Muscle layer of colon (tissue), 2 donors: ENCODE data around the gene PREX1.

Experiments
- H3K27ac ChIP-seq: one replicate; pipeline ENCODE4 v1.7.0; 2013; ENCODE audit warnings: low read depth, mild to moderate bottlenecking, low read length, moderate library complexity
- H3K27me3 ChIP-seq, 2 donors: one replicate each; pipeline ENCODE4 v1.7.0; 2013; ENCODE audit warnings: low read length in 2 of 2, mild to moderate bottlenecking in 2 of 2; ENCODE audit not compliant: insufficient read depth in 2 of 2, control insufficient read depth in 1 of 2
- H3K36me3 ChIP-seq: one replicate; pipeline ENCODE4 v1.7.0; 2013; ENCODE audit warnings: mild to moderate bottlenecking, low read length; ENCODE audit not compliant: insufficient read depth
- H3K4me1 ChIP-seq: one replicate; pipeline ENCODE4 v1.7.0; 2013; ENCODE audit warnings: mild to moderate bottlenecking, low read length; ENCODE audit not compliant: insufficient read depth
- H3K4me3 ChIP-seq, 2 donors: one replicate each; pipeline ENCODE4 v1.7.0; 2013; ENCODE audit warnings: low read length in 2 of 2, low read depth in 1 of 2, mild to moderate bottlenecking in 1 of 2, moderate library complexity in 1 of 2
- H3K9ac ChIP-seq: one replicate; pipeline ENCODE4 v1.7.0; 2013; ENCODE audit warnings: low read length
- H3K9me3 ChIP-seq: one replicate; pipeline ENCODE4 v1.7.0; 2013; ENCODE audit warnings: mild to moderate bottlenecking, low read length
- donor health status: abdominal sarcoma.
- donor health status: Adenocarcinoma of cecum.

PREX1 gene

GRCh38 chr20:48672324-48672723 lies 155.5 kb downstream of the PREX1 start:
- Histone ChIP-seq H3K27ac (no peak overlapping the region), H3K9me3 (no peaks in the 10 kb centered on the region), H3K27me3 (no peaks in the 10 kb centered on the region), H3K4me3 (no peak overlapping the region), H3K36me3 (no peaks in the 10 kb centered on the region), H3K9ac (no peak overlapping the region), H3K4me1 (no peaks in the 10 kb centered on the region)

- no peaks in the 10 kb centered on the region for H3K9me3 ChIP-seq
- no peaks in the 10 kb centered on the region for H3K4me1 ChIP-seq
- no peak overlapping the region for H3K27ac ChIP-seq
- H3K9ac ChIP-seq, result no peak overlapping the region
- no peaks in the 10 kb centered on the region for H3K27me3 ChIP-seq
- no peaks in the 10 kb centered on the region for H3K36me3 ChIP-seq
- H3K4me3 ChIP-seq, result no peak overlapping the region
Measured at GRCh38 chr20:48671141-48671540, 156.7 kb downstream of the PREX1 start.

DNA sequence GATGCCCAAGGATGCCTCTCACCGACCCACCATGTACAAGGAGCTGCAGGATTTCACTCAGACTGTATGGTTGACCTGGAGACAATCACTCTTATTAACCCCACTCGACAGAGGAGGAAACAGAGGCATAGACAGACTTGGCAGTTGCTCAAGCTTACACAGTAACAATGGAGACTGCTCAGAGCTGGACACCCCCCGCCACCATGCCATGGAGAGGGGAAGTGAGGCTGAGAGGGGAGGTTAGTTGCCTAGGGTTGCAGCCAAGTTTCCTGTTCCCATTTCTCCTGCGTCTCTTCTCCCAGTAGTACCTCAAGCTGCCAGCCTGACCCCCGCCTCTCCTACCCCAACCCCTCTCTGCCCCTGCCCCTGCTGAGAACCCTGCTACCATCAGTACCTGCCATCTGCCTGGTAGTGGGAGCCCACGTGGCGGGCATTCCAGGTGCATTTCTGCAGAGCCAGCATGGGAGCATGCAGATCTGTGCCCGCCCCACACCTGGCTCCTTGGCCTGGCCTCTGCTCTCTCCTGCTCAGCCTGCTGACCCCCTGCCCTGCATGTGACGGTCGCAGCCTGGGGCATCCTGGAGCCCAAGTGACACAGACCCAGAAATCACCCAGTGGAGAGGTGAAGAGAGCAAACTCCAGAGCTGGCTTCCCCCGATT lies 157.7 kb downstream of the PREX1 start:
- Histone ChIP-seq H3K4me3 (no peak overlapping the region), H3K9ac (no peak overlapping the region), H3K4me1 (no peaks in the 10 kb centered on the region), H3K36me3 (no peaks in the 10 kb centered on the region), H3K27ac (no peak overlapping the region), H3K9me3 (no peaks in the 10 kb centered on the region), H3K27me3 (no peaks in the 10 kb centered on the region)

DNA sequence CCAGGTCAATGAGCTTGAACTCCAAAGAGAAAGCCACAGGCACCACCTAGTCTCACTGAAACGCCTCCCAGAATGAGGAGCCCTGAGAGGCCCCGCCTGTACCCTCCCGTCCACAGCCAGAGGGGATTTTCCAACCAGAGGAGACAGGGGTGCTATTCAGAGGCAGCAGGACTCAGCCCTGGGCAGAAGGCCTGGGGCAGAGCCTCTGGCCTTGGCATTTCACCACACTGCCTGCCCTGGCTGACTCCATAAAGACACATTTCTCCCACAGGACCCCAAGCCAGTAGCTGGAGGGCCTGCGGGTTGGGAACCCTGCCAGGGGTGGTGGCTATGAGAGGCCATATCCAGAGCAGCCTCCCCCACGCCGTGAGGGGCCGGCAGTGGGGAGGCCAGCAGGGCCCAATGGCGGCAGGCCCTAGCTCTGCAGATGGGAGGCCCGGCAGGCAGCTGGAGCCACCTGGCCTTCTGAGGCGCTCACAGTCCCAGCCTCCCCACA lies 159.3 kb downstream of the PREX1 start:
- H3K27me3 ChIP-seq, result no peaks in the 10 kb centered on the region
- H3K9ac ChIP-seq, result no peak overlapping the region
- H3K4me1 ChIP-seq, result no peaks in the 10 kb centered on the region
- H3K9me3 ChIP-seq, result no peaks in the 10 kb centered on the region
- H3K36me3 ChIP-seq, result no peaks in the 10 kb centered on the region
- H3K27ac ChIP-seq, result no peak overlapping the region
- H3K4me3 ChIP-seq, result no peak overlapping the region

- no peak overlapping the region for H3K4me3 ChIP-seq
- H3K9ac ChIP-seq, result no peak overlapping the region
- H3K9me3 ChIP-seq, result no peaks in the 10 kb centered on the region
- no peaks in the 10 kb centered on the region for H3K36me3 ChIP-seq
- H3K27me3 ChIP-seq, result no peaks in the 10 kb centered on the region
- H3K27ac ChIP-seq, result no peak overlapping the region
- no peaks in the 10 kb centered on the region for H3K4me1 ChIP-seq
Measured at GRCh38 chr20:48667889-48668413, 159.8 kb downstream of the PREX1 start.

DNA sequence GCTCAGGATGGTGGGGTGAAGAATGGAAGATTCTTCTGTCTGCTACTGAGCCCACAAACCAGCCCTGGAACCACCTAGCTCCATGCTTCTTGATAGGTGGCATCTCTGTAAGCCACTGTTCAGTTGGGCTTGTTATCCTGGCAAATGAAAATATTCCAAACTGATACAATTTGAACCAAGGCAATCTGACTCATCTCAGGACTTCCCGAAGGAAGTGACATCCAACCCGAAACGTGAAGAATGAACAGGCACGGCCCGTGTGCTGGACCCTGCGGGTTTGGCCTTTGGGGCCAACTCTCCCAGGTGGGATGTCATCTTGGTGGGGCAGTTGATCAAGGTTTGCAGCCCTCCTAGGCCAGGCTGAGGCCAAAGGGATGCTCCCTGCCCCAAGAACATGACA lies 160.3 kb downstream of the PREX1 start:
- H3K36me3 ChIP-seq, result no peaks in the 10 kb centered on the region
- H3K4me3 ChIP-seq, result no peak overlapping the region
- no peak overlapping the region for H3K9ac ChIP-seq
- no peak overlapping the region for H3K27ac ChIP-seq
- H3K9me3 ChIP-seq, result no peaks in the 10 kb centered on the region
- no peaks in the 10 kb centered on the region for H3K27me3 ChIP-seq
- H3K4me1 ChIP-seq, result no peaks in the 10 kb centered on the region

DNA sequence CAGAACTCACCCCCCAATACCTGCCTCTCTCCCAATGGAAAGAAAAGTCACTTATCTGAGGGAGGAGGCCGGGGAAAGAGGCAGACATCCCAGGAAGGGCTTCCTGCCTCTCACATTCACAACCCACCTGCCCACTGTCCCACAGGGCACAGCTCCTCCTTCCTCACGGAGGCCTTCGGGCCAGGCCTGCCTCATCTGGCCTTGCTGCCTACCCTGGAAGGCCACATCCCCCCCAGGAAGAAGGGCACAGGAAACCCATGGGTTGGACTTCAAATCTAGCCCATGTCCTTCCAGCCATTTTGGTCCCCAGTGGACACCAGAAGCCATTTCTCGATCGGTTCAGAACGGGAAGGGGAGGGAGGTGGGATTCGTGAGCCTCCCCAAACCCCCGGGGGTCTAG lies 162.0 kb downstream of the PREX1 start:
- no peaks in the 10 kb centered on the region for H3K4me1 ChIP-seq
- no peaks in the 10 kb centered on the region for H3K36me3 ChIP-seq
- no peaks in the 10 kb centered on the region for H3K9me3 ChIP-seq
- H3K4me3 ChIP-seq, result no peak overlapping the region
- no peak overlapping the region for H3K27ac ChIP-seq
- no peaks in the 10 kb centered on the region for H3K27me3 ChIP-seq
- no peak overlapping the region for H3K9ac ChIP-seq

GRCh38 chr20:48662711-48663110 lies 165.1 kb downstream of the PREX1 start:
- Histone ChIP-seq H3K27ac (no peak overlapping the region), H3K9ac (no peak overlapping the region), H3K9me3 (no peaks in the 10 kb centered on the region), H3K4me3 (no peak overlapping the region), H3K36me3 (no peaks in the 10 kb centered on the region), H3K4me1 (no peaks in the 10 kb centered on the region), H3K27me3 (no peaks in the 10 kb centered on the region)

GRCh38 chr20:48661575-48662455 lies 166.0 kb downstream of the PREX1 start:
- H3K27ac ChIP-seq, result no peak overlapping the region
- H3K27me3 ChIP-seq, result no peaks in the 10 kb centered on the region
- no peaks in the 10 kb centered on the region for H3K9me3 ChIP-seq
- H3K4me1 ChIP-seq, result no peaks in the 10 kb centered on the region
- H3K4me3 ChIP-seq, result no peak overlapping the region
- no peaks in the 10 kb centered on the region for H3K36me3 ChIP-seq
- H3K9ac ChIP-seq, result no peak overlapping the region

DNA sequence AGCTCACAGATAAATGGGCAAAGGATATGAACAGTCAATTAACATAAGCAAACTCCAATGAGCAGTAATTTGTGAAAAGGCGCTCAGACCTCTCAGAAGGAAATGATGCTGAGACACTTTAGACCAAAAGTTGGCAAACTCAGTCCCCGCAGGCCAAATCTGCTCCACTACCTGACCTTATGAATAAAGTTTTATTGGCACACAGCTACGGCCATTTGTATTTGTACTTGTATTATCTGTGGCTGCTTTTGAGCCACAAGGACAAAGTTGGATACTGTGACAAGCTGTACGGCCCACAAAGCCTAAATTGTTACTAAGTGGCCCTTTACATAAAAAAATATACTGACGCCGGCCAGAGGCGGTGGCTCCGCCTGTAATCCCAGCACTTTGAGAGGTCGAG lies 167.0 kb downstream of the PREX1 start:
- no peaks in the 10 kb centered on the region for H3K36me3 ChIP-seq
- H3K4me1 ChIP-seq, result no peaks in the 10 kb centered on the region
- no peaks in the 10 kb centered on the region for H3K9me3 ChIP-seq
- no peak overlapping the region for H3K9ac ChIP-seq
- no peaks in the 10 kb centered on the region for H3K27me3 ChIP-seq
- H3K27ac ChIP-seq, result no peak overlapping the region
- no peak overlapping the region for H3K4me3 ChIP-seq

DNA sequence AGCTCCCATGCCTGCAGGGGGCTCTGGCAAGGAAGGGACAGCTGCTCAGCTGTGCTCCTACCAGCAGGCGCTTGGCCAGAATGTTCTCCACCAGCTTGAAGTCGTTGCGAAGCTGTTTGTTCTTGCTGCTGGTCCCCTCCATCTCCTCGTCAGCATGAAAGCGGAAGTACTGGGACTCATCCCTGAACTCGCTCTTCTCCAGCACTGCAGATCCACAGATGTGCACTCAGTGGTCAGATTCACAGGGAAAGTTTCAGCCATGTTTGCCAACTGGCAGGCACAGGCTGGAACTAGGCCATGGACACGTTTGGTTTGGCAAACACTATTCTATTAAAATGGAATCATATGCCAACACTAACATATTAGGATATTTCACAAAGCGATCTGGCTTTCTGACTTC lies 167.9 kb downstream of the PREX1 start:
- no peak overlapping the region for H3K9ac ChIP-seq

More for the DNA sequence above, 167.9 kb downstream of the PREX1 start:
- H3K9me3 ChIP-seq, result no peaks in the 10 kb centered on the region
- H3K36me3 ChIP-seq, result no peaks in the 10 kb centered on the region
- H3K4me1 ChIP-seq, result no peaks in the 10 kb centered on the region
- no peak overlapping the region for H3K27ac ChIP-seq
- H3K27me3 ChIP-seq, result no peaks in the 10 kb centered on the region
- no peak overlapping the region for H3K4me3 ChIP-seq
